ENCODE data around the gene ISLR.

The ISLR gene

GRCh38 chr15:74205582-74205947, 32.1 kb downstream of the ISLR start:
- no peak overlapping the region for H3K9ac ChIP-seq
- peaks cover 77% of the 10 kb centered on the region for H3K27me3 ChIP-seq (ENCODE audit: insufficient read depth, low read depth)
- H2AFZ ChIP-seq (ENCODE audit: low read depth), result no peak overlapping the region
- no peaks in the 10 kb centered on the region for H3K79me2 ChIP-seq (ENCODE audit: insufficient read depth, low read depth)
- H3K36me3 ChIP-seq (ENCODE audit: insufficient read depth), result no peaks in the 10 kb centered on the region
- H4K20me1 ChIP-seq (ENCODE audit: insufficient read depth), result no peaks in the 10 kb centered on the region
- H3K4me3 ChIP-seq (IDR thresholded peaks at IDR 0.05; ENCODE audit: insufficient read depth, low read depth, low read length), result no peak overlapping the region
- no peak overlapping the region for H3K4me2 ChIP-seq
- H3K4me1 ChIP-seq (ENCODE audit: low read depth, poor library complexity, severe bottlenecking), result no peaks in the 10 kb centered on the region
- TF ChIP-seq, protein P1, sequence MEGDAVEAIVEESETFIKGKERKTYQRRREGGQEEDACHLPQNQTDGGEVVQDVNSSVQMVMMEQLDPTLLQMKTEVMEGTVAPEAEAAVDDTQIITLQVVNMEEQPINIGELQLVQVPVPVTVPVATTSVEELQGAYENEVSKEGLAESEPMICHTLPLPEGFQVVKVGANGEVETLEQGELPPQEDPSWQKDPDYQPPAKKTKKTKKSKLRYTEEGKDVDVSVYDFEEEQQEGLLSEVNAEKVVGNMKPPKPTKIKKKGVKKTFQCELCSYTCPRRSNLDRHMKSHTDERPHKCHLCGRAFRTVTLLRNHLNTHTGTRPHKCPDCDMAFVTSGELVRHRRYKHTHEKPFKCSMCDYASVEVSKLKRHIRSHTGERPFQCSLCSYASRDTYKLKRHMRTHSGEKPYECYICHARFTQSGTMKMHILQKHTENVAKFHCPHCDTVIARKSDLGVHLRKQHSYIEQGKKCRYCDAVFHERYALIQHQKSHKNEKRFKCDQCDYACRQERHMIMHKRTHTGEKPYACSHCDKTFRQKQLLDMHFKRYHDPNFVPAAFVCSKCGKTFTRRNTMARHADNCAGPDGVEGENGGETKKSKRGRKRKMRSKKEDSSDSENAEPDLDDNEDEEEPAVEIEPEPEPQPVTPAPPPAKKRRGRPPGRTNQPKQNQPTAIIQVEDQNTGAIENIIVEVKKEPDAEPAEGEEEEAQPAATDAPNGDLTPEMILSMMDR (conservative IDR thresholded peaks at IDR 0.05; ENCODE audit: low read depth, low read length), result no peak
- H3K27ac ChIP-seq, result no peak overlapping the region

DNA sequence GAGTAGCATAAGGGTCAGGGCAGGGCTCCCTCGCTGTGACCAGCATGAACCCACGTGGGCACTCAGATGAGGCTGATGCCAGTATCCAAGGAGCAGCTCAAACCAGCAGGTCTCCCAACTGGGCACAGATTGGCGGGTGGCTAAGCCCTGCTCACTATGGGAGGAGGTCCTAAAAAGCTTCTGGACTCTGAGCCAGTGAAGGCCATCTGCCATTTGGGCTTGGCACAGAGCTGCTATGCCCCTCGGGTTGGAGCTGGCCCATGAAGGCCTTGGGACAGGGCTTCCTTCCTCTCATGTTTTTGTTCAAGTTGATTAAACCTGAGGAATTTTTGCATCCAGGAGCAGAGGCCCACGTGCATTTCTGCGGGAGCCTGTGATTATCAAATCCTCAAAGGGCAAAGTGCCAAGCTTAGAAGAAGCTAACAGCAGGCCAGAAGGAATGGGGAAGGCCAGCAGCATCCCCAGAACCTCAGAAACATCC, 33.3 kb downstream of the ISLR start:
- Histone ChIP-seq H4K20me1 (ENCODE audit: insufficient read depth) (no peaks in the 10 kb centered on the region), H3K79me2 (ENCODE audit: insufficient read depth, low read depth) (no peaks in the 10 kb centered on the region), H2AFZ (ENCODE audit: low read depth) (no peak overlapping the region), H3K9ac (no peak overlapping the region), H3K36me3 (ENCODE audit: insufficient read depth) (no peaks in the 10 kb centered on the region), H3K4me1 (ENCODE audit: low read depth, poor library complexity, severe bottlenecking) (no peaks in the 10 kb centered on the region), H3K4me3 (IDR thresholded peaks at IDR 0.05; ENCODE audit: insufficient read depth, low read depth, low read length) (no peak overlapping the region), H3K4me2 (no peak overlapping the region), H3K27me3 (ENCODE audit: insufficient read depth, low read depth) (peaks cover 74% of the 10 kb centered on the region), H3K27ac (no peak overlapping the region)
- TF ChIP-seq, protein P1 (conservative IDR thresholded peaks at IDR 0.05; ENCODE audit: low read depth, low read length), result no peak

DNA sequence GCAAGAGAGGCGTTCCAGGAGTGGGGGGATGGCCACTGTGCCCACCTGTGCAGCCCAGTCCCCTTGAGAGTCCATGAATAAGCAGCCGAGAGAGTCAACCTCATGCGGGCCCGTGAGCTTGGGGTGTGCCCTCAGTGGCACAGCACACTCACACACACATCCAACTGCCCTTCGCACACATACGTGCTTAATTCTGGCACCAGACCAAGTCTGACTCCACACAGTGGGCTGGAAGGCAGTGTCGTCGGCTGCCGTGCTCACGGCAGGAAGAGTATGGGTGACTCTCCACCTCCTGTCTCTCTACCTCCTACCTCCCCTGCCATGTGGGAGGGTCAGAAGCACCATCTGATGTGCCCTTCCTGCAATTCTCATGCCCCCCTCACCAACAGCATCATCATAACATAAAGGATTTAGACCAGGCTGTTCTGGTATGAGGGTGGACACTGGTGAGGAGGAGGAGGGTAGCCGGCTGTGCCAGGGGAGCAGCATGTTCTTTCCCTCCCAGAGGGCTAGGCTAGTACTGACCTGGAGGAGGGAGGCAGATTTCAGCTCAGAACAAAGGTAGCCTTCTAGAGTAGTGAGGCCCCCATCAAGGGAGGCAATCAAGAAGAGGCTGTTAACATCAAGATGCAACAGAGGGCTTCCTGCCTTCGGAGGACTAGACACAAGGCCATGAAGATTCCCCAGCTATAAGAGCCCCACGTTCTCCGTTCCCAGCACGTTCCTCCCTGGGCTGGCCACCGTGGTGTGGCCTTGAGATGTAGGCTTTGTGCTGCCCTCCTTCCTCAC, 34.3 kb downstream of the ISLR start:
- no peak overlapping the region for H3K4me2 ChIP-seq
- H3K27ac ChIP-seq, result no peak overlapping the region
- no peak overlapping the region for H3K9ac ChIP-seq

GRCh38 chr15:74208496-74208895, 35.0 kb downstream of the ISLR start:
- Histone ChIP-seq H3K4me2 (no peak overlapping the region), H3K4me1 (ENCODE audit: low read depth, poor library complexity, severe bottlenecking) (no peaks in the 10 kb centered on the region), H3K9ac (no peak overlapping the region)

More for the DNA sequence above, 34.3 kb downstream of the ISLR start:
- H2AFZ ChIP-seq (ENCODE audit: low read depth), result no peak overlapping the region
- TF ChIP-seq, protein P1 (conservative IDR thresholded peaks at IDR 0.05; ENCODE audit: low read depth, low read length), result no peak
- H3K36me3 ChIP-seq (ENCODE audit: insufficient read depth), result no peaks in the 10 kb centered on the region
- H3K4me3 ChIP-seq (IDR thresholded peaks at IDR 0.05; ENCODE audit: insufficient read depth, low read depth, low read length), result no peak overlapping the region
- no peaks in the 10 kb centered on the region for H3K4me1 ChIP-seq (ENCODE audit: low read depth, poor library complexity, severe bottlenecking)
- no peaks in the 10 kb centered on the region for H3K79me2 ChIP-seq (ENCODE audit: insufficient read depth, low read depth)
- peaks cover 71% of the 10 kb centered on the region for H3K27me3 ChIP-seq (ENCODE audit: insufficient read depth, low read depth)
- H4K20me1 ChIP-seq (ENCODE audit: insufficient read depth), result no peaks in the 10 kb centered on the region

More at GRCh38 chr15:74208496-74208895, 35.0 kb downstream of the ISLR start:
- TF ChIP-seq, protein P1 (conservative IDR thresholded peaks at IDR 0.05; ENCODE audit: low read depth, low read length), result no peak
- Histone ChIP-seq H4K20me1 (ENCODE audit: insufficient read depth) (no peaks in the 10 kb centered on the region), H3K27me3 (ENCODE audit: insufficient read depth, low read depth) (peaks cover 71% of the 10 kb centered on the region), H3K36me3 (ENCODE audit: insufficient read depth) (no peaks in the 10 kb centered on the region), H3K79me2 (ENCODE audit: insufficient read depth, low read depth) (no peaks in the 10 kb centered on the region), H3K27ac (no peak overlapping the region), H2AFZ (ENCODE audit: low read depth) (no peak overlapping the region), H3K4me3 (IDR thresholded peaks at IDR 0.05; ENCODE audit: insufficient read depth, low read depth, low read length) (no peak overlapping the region)
